AG08396 (cell line): ENCODE results near the gene LPIN1.
A peak's percentile ranks its signal among the peaks of the same experiment; 100 is the strongest.
"Not testable (repeated sequence)": the region's sequence is repeated elsewhere in the genome, so short reads cannot be mapped to it uniquely, and the experiment has no call there.

Experiments
- DNase-seq: peaks from one replicate; pipeline ENCODE4 v3.0.0; 2012; ENCODE audit warnings: low spot score, mixed read lengths

LPIN1 gene

DNA sequence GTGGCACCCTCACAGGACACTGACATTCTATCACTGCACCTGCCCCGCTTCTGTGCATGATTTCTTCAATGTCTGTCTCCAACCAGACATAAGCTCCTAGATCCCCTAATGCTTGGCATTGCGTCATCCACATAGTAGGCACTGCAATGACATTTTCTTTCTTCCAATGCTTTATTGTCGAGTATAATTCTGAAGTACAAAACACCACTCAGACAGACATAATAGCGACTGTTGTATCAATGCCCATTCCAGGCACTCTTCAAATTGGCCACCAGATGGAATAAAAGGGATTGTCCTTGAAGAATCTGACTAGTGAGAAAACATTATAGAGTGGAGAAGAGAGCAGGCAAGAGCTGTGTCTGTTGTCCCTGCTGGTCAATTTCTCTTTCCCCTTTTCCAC lies 89.0 kb downstream of the LPIN1 start:
- no peak for DNase-seq

DNA sequence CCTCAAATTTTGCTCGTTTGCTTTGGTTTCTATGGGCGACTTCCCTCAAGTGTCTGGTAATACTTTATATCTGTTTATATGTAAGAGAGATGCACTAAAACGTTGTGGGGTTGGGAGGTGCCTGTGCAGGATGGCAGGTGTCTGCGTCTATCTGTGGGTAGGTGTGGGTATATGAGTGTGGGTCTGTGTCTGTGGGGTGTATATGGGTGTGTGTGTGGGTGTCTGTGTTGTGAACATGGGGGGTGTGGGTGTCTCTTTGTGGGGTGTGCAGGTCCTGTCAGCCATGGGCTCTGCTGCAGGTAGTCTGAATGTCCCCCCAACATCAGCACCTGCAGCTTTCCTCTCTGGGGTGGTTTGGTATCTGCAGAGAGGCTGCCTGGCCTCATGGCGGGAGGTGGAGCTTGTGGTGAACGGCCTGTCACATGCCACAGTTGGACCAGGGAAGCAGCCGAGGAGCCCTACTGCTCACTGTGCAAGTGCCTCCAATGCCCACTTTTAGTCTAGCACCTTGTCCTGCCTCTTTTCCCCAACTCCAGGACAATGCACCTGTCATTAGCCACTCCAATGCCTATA lies 90.3 kb downstream of the LPIN1 start:
- DNase-seq: no peak

DNA sequence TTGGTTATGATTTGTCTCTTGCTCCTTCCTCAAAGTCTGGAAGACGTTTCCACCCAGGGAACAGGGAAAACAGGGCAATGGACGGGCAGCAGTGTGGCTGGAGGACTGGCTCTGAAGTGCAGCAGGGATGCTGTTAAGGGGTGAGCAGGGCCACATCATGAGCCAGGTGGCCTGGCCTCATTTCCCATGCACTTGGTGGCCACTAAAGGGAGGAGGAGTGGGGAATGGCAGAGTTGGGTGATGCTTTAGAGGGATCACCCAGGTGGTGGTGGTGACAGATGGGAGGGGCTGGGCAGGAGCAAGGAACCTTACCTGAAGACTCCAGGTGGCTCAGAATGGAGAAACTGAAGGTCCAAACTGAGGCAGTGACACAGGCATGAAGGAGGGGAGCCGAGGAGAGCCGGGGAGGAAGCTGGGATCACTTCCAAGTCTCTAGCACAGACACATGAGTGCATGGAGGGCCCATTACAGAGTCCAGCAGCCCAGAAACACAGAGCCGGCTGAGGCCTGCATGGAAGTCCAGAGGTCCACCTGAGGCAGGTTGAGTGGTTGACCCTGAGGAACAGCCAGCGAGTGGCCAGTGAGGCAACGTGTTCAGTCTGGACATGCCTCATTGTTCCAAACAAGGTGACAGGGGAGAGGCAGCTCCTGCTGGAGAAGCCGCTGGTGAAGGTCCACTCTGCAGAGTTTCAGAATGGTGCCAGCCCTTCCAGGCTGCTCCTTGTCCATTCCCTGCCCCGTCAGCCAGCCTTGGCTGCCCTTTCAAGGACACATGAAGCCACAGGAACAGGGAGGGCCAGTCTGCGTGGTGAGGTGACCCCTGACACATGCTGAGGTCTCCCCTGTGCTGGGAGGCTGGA lies 91.7 kb downstream of the LPIN1 start:
- DNase-seq: no peak

DNA sequence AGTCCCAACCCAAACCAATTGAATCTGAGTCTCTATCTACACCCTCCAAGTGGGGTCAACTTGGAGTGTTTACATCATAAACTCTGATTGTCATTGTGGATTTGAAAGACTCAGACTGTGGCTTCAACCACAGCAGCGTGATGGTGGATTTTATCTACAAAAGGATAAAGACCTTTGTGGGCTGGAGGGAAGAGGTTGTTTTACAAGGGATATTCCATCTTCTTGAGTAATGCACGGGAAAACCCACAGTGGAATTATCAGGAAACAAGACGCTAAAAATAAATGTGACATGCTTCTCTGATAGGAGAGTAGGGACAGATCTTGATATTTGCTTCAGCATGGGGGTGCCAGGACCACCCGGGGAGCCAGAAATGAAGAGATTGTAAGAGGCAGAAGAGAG lies 93.5 kb downstream of the LPIN1 start:
- no peak for DNase-seq

DNA sequence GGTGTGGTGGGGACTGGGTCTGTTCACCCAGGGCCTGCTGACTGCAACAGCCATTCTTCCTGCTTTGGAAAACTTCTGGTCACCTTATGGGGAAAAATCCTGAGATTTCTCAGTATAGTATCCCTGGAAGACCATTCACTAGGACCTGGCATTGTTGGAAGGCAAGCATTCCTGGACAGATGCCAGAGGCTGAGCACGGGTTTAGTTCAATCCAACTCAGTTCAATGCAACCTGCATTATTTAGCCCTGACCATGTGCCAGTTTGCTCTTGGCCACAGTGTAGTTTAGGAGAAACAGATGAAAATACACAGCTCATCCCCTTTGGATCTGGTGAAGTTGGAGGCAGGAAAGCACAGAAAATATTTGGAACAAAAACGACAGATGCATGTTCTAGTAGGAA lies 95.9 kb downstream of the LPIN1 start:
- DNase-seq: no peak

DNA sequence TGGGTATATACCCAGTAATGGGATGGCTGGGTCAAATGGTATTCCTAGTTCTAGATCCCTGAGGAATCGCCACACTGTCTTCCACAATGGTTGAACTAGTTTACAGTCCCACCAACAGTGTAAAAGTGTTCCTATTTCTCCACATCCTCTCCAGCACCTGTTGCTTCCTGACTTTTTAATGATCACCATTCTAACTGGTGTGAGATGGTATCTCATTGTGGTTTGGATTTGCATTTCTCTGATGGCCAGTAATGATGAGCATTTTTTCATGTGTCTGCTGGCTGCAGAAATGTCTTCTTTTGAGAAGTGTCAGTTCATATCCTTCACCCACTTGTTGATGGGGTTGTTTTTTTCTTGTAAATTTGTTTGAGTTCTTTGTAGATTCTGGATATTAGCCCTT lies 98.4 kb downstream of the LPIN1 start:
- not testable (repeated sequence) for DNase-seq

DNA sequence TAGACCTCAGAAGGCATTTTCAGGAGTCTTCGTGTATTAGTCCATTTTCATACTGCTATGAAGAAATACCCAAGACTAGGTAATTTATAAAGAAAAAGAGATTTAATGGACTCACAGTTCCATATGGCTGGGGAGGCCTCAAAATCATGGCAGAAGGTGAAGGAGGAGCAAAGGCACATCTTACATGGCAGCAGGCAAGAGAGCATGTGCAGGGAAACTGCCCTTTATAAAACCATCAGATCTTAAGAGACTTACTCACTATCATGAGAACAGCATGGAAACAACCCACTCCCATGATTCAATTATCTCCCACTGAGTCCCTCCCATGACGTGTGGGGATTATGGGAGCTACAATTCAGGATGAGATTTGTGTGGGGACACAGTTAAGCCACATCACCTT lies 101.5 kb downstream of the LPIN1 start:
- not testable (repeated sequence) for DNase-seq

DNA sequence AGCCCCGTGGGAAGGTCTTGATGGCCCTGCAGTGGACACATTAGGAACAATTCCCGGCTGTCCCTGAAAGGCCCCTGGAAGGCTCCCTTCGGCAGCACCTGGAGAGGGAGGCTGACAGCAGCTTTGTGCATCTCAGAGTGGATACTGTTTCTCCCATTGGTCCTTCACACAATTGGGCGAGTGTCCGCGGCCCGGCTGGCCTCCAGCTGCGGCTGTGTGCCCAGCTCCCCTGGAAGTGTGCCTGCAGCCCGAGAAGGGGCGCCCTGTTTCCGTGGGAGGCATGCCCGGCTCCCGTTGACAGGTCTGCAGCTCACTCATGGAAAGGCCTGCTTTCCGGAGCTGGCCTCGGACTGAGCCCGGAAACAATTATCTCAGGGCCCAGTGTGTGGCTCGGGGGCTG lies 103.7 kb downstream of the LPIN1 start:
- DNase-seq: no peak

DNA sequence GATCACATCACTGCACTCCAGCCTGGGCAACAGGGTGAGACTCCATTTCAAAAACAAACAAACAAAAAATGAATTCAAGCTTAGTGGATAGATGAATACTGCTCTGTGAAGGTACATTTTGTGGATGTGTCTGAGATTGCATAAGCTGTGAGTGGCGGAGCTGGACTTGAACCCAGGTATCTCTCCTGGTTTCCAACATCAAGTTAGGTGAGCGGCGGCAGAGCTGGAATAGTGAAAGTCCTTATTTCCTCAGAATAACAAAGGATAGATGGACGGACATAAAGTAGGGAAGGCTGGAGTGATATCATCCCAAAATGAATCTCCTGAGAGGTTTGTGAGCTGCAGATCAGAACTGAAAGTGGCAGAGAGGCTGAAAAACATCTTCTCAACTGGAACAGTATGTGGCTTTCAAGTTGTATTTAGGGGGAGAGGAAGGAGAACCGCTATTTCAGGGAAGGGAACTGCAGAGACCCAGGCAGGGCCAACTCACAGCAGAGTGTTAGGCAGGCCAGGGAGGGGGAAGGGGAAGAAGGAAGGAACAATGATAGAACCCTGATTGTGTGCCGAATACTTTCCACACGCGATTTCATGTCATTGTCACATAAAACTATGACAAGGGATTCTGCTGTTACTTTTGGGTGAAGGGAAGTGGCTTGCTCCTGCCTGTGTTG lies 106.2 kb downstream of the LPIN1 start:
- no peak for DNase-seq

DNA sequence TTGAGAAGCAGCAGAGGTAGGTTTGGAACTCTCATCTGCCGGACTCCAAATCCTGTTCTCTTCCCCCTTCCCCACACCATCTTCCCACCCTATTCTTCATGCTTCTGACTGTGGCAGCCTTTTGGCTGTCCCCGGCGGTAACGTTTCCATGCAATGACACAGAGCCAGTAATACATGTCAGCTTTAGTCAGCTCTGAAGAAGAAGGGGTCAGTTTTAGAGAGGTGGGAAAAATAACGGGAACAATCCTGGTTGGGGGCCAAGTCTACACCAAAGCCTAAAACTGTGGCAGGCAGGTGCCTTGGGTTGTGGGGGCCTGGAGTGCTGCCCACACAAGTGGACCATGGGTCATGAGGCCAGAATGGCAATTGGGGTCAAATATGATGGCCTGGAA lies 106.8 kb downstream of the LPIN1 start:
- DNase-seq: no peak

DNA sequence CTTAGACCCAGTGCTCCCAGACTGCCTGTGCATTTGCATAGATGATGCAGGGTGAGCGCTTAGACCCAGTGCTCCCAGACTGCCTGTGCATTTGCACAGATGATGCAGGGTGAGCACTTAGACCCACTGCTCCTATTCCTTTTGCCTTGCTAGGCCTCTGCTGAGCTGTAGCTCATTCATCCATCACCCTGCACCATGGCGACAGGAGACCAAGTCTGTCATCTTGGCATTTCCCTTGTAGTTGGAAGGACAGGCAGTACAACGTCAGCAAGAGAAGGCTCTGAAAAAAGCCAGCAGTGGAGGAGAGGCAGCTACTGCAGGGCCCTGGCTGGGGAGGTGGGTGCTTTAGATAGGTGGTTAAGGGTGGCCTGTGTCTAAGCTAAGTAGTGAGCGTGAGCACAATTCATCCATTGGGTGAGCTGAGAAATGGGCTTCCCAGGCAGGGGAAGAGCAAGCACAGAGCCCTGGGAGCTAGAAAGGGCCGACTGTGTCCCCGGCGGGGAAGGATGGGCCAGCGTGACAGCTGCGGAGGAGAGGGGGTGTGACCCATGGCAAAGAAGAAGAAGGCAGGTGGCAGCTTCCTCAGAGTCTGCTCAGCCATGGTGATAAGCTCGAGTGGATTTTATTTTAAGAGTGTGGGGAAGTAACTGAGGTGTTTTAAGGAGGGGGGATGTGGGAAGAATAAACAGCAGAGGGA lies 108.8 kb downstream of the LPIN1 start:
- no peak for DNase-seq

DNA sequence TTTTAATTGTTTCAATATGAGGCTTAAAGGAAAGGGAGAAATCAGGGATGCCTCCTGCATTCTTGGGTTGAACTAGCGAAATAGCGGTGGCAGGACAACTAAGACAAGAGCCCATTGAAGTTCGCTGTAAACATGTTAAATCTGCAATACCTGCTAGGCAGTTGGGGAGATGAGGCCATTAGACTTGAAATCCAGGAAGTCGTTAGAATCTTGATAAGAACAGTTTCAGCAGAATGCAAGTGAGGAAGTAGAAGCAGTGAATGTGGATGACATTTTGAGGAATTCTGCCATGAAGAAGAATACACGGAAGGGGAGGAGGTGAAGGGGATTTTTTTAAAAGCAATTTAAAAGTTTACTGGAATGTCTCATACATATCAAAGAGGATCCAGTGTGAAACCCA lies 109.7 kb downstream of the LPIN1 start:
- no peak for DNase-seq

DNA sequence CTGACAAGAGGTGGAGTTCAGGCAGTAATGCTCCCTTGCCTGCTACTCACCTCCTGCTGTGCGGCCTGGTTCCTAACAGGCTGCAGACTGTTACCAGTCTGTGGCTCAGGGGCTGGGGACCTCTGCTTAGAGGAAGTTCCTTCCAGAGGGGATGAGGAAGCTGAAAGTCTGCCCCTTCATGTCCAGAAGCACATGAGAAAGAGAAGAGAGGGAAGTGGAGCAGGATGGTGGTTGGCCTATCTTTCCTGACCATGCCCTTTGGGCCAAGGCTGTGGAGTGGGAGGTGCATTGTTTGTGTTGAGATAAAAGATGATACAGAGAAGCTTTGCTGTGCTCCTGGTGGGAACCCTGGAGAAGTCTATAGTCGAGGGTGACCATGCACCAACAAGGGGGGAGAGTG lies 112.5 kb downstream of the LPIN1 start:
- DNase-seq: no peak

DNA sequence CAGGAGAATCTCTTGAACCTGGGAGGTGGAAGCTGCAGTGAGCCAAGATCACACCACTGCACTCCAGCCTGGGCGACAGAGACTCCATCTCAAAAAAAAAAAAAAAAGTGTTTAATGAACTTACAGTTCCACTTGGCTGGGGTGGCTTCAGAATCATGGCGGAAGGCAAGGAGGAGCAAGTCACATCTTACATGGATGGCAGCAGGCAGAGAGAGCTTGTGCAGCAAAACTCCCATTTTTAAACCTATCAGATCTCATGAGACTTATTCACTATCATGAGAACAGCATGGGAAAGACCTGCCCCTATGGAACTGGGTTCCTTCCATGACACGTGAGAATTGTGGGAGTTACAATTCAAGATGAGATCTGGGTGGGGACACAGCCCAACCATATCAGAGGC lies 113.5 kb downstream of the LPIN1 start:
- not testable (repeated sequence) for DNase-seq

DNA sequence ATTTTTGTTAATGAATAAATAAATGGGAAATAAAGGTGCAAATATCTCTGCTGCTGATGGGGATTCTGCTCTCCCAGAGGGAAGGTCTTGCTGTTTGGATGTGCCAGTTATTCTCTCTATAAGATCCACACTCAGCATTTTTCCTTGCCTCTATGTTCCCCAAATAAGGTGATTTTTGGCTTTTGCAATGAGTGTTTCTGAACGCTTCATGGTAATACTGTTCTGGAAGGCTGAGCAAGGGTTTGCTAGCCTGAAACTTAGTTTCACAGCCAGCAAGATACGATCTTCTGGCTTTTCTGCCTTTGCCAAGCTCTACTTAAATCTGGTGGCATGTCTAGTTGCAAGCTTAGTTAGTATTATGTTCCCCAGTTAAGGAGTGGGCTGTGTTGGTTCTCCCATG lies 114.6 kb downstream of the LPIN1 start:
- no peak for DNase-seq

DNA sequence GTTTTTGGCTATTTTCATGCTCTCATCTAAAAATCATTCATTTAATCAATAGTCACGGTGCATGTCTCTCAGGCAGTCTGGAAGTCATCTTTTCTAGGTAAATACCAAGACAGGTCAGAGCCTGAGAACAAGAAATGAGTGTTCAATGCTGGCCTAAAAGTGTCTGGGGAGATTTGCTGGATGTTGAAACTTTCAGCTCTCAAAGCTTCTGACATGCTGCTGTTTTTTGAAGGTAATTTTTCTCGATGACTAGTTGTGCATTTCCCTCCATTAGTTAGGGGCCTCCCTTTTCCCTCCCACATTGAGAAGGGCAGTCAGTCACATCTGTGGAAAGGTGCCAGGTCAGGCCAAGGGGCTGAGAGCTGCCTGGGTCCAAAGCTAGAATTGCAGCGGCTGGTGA lies 115.6 kb downstream of the LPIN1 start:
- DNase-seq: no peak

DNA sequence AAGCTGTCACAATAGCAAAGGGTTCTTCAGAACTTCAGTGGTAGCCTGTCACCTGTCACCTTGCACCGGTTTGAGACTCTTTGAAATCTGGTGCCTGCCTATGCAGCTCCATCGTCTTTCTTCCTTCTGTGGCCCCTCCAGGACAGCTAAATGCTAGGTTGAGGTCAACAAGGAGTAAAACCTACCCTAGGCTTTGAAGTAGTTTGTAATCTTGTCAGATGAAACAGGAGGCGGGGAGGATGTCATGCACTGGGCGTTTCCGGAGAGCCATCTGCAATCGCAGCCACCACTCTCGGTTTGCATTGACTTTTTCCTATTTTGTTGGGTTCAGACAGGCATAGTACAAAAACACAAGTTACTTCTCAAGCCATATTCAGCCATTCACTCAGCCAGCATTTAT lies 116.7 kb downstream of the LPIN1 start:
- no peak for DNase-seq

DNA sequence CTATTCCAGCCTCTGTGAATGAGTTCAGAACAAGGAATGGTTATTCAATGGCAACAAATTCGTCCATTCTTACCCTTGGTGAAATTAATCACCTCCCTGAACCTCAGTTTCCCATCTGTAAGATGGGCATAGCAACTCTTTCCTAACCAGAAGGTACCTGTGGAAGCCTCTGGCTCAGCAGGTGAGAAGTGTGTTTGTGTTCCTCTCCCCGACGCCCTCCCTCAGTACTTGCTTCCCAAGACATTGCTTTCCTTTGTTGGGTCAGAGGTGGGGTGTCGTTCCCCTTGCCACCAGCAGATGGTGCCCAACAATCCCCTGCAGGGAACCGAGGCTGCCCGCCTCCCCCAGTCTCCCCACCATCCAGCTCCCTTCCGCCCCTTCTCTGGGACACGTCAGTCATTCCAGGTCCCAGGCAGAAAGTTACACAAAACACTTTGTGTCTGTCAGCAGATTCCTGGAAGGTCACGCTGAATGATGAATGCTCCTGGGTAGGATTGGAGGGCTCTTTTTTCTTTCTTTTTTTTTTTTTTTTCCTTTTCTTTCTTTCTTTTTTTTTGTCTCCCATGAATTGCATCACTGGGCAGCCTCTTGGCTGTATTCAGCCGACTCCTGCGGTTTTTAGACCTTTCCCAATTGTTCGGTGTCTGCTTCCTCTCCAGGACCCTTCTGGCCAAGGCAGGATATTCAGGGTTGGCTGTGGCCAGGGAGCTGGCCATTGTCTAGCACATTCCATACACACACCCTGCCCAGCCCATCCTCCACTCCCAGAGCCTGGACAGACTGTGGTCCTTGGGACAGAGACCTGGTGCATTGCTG lies 117.3 kb downstream of the LPIN1 start:
- peak; percentile 93 for DNase-seq

DNA sequence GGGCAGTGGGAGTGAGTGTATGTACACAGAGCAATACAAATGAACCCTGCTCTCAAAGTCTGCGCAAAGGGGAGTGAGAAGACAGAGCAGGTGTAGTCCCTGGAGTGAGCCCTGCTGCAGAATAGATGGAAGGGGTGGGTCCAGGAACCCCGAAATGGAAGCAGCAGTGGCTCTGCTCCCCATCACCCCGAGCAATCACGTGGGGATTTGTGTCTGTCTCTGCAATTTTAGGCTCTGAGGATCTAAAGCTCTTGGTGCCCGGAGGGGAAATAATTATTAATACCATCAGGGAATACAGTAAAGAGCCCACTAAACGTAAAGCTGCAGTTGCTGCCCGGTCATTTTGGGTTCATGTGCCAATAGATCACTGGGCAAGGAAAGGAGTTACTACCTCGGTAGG lies 118.3 kb downstream of the LPIN1 start:
- no peak for DNase-seq

DNA sequence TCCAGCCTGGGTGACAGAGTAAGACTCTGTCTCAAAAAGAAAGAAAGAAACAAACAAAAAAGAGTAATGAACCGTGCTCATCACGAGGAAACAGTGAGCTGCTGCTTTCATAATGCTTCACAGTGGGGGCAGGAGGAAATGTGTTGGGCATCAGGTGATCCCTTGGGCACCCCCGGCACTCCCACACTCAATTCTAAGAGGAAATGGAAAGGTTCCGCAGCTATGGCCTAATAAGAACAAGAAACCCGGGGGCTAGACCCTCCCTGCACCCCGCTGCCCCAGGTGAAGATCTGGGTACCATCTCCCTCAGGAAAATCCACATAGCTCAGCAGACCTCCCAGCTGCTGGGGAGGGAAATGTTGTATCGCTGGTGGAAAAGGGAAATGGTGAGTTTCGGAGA lies 118.9 kb downstream of the LPIN1 start:
- DNase-seq: no peak

DNA sequence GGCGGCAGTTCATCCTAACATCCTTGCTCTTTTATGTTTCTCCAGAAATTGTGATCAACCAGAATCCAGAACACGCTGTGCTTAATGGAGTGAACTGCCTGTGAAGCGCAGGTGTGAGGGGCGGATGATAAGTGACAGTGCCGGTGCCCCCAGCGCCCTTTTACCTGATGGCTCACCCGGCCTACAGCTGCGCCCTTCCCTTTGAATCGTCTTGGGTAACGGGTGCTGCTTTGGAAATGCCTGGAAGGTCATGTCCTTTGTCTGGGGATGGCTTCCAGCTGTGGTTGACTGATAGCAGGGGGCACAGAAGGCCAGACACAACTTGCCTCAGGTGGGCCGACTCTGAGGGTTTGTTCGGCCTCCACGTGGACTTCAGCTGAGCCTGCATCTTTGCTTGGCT lies 119.4 kb downstream of the LPIN1 start:
- no peak for DNase-seq
